GM12878 (cell line): Measurements from ENCODE around the gene PROSER2. TPM values are rescaled to one million over a fixed set of nuclear protein-coding genes. Genes with fewer than 3 reads are reported as not detected.

ENCODE experiments used
- ATAC-seq: fragments of 200-7000 bp; cut with Tn5 transposase; 3 replicates; pipeline ENCODE4 v1.9.1; 2020; ENCODE audit warnings: mild to moderate bottlenecking, moderate library complexity
- BruUV-seq: library from RNA; stranded (reverse); fragments of 400-500 nt; replicated peaks from 2 replicates; lab custom pipeline; 2021; lab: Mats Ljungman, UMichigan
- CTCF ChIA-PET: fragments of 300-600 bp; sonication (Branson Sonifier 250); formaldehyde crosslinking; extraction: SDS; loops from one replicate; lab custom pipeline; 2021; ENCODE audit warnings: inconsistent platforms; lab: Yijun Ruan, JAX
- POLR2A ChIA-PET: fragments of 350-600 bp; formaldehyde crosslinking; extraction: SDS; loops from one replicate; lab custom pipeline; 2021; ENCODE audit warnings: inconsistent platforms; lab: Charles Lee
- RAD21 ChIA-PET: fragments of 300-600 bp; sonication (Branson Sonifier 250); formaldehyde crosslinking; loops from one replicate; lab custom pipeline; 2023; ENCODE audit warnings: antibody characterized with exemption; ENCODE audit not compliant: unreplicated experiment; lab: Charles Lee
- SMC1A ChIA-PET: fragments of 300-600 bp; sonication (Branson Sonifier 250); formaldehyde crosslinking; loops from one replicate; lab custom pipeline; 2023; ENCODE audit not compliant: unreplicated experiment, uncharacterized antibody; lab: Charles Lee
- DNase-seq: peaks from one replicate; pipeline ENCODE4 v3.0.0-alpha.2; 2011; ENCODE audit warnings: low read depth, low spot score
- FAIRE-seq: peaks from 3 replicates; lab custom pipeline; 2011; peaks lifted over from hg19 to GRCh38; lab: Jason Lieb, UNC
- H2AFZ ChIP-seq: 2 replicates; pipeline ENCODE4 v1.6.0; 2011; ENCODE audit warnings: low read depth, low read length, control low read depth; ENCODE audit not compliant: control insufficient read depth
- H3K27ac ChIP-seq: 2 replicates; pipeline ENCODE4 v1.5.1; 2011; ENCODE audit warnings: control low read depth; ENCODE audit not compliant: control insufficient read depth, insufficient read depth
- H3K27me3 ChIP-seq, 2 experiments: replicated peaks in 1 of 2; 2 replicates each; pipeline versions ENCODE4 v1.6.0 to v1.6.1; 2011; ENCODE audit warnings: low read length in 1 of 2; ENCODE audit not compliant: control insufficient read depth in 2 of 2, insufficient read depth in 2 of 2
- H3K36me3 ChIP-seq, 2 experiments: 2 replicates each; pipeline ENCODE4 v1.5.1; 2011; ENCODE audit warnings: low read length in 1 of 2; ENCODE audit not compliant: control insufficient read depth in 2 of 2, insufficient read depth in 2 of 2
- H3K4me1 ChIP-seq: 2 replicates; pipeline ENCODE4 v1.6.1; 2011; ENCODE audit warnings: mild to moderate bottlenecking, low read length, moderate library complexity, mixed read lengths; ENCODE audit not compliant: control insufficient read depth, insufficient read depth
- H3K4me2 ChIP-seq: 2 replicates; pipeline ENCODE4 v1.6.0; 2011; ENCODE audit warnings: control low read depth; ENCODE audit not compliant: control insufficient read depth, insufficient read depth
- H3K4me3 ChIP-seq: fragments of 200-600 bp; sonication (generic); 2 replicates; pipeline ENCODE4 v1.5.1; 2016
- H3K79me2 ChIP-seq: 2 replicates; pipeline ENCODE4 v1.6.0; 2011; ENCODE audit warnings: low read length; ENCODE audit not compliant: control insufficient read depth, insufficient read depth
- H3K9ac ChIP-seq: 2 replicates; pipeline ENCODE4 v1.8.0; 2011; ENCODE audit warnings: low read length, control low read depth, mixed read lengths; ENCODE audit not compliant: control insufficient read depth, insufficient read depth
- H3K9me3 ChIP-seq: replicated peaks from 3 replicates; pipeline ENCODE4 v1.5.1; 2011; ENCODE audit warnings: mild to moderate bottlenecking, low read length; ENCODE audit not compliant: control insufficient read depth, insufficient read depth
- H4K20me1 ChIP-seq: 2 replicates; pipeline ENCODE4 v1.6.0; 2011; ENCODE audit not compliant: control insufficient read depth, insufficient read depth
- ASH2L ChIP-seq: fragments of 300-600, 200-600 bp; sonication (generic); IDR thresholded peaks from 2 replicates; pipeline ENCODE4 v1.6.1; 2017; ENCODE audit warnings: low read depth, mild to moderate bottlenecking, borderline replicate concordance
- BHLHE40 ChIP-seq, 2 experiments: fragments of 450-650 bp in 1 of 2; IDR thresholded peaks; 2 replicates each; pipeline ENCODE4 v1.6.1; 2011 to 2017; ENCODE audit warnings: low read depth in 2 of 2, borderline replicate concordance in 1 of 2, improper control_type of control experiment in 1 of 2, low read length in 1 of 2, mild to moderate bottlenecking in 1 of 2
- CREM ChIP-seq: IDR thresholded peaks from 2 replicates; pipeline ENCODE4 v1.6.1; 2014; ENCODE audit warnings: antibody characterized with exemption, low read depth
- FOXM1 ChIP-seq: IDR thresholded peaks from 2 replicates; pipeline ENCODE4 v1.6.1; 2012; ENCODE audit warnings: low read depth, mild to moderate bottlenecking, inconsistent platforms, low read length, moderate library complexity
- IKZF2 ChIP-seq, 2 experiments: fragments of 450-650 bp; IDR thresholded peaks; 2 replicates each; pipeline ENCODE4 v1.6.1; 2017; ENCODE audit warnings: mild to moderate bottlenecking in 2 of 2, moderate library complexity in 2 of 2
- IRF4 ChIP-seq: IDR thresholded peaks from 2 replicates; pipeline ENCODE4 v1.6.1; 2011; ENCODE audit warnings: low read depth, low read length
- PAX5 ChIP-seq: IDR thresholded peaks from 2 replicates; pipeline ENCODE4 v1.6.1; 2011; ENCODE audit warnings: low read depth, low read length, borderline replicate concordance
- PKNOX1 ChIP-seq: fragments of 450-650 bp; IDR thresholded peaks from 2 replicates; pipeline ENCODE4 v1.6.1; 2016; ENCODE audit warnings: mild to moderate bottlenecking
- POLR2AphosphoS2 ChIP-seq: IDR thresholded peaks from 2 replicates; pipeline ENCODE4 v1.6.1; 2011; ENCODE audit warnings: low read depth, mild to moderate bottlenecking, low read length, improper control_type of control experiment, moderate library complexity
- STAT1 ChIP-seq: fragments of 450-650 bp; conservative IDR thresholded peaks from 2 replicates; pipeline ENCODE4 v1.6.1; 2014; ENCODE audit warnings: antibody characterized with exemption, mild to moderate bottlenecking
- USF1 ChIP-seq: IDR thresholded peaks from 2 replicates; pipeline ENCODE4 v1.6.1; 2011; ENCODE audit warnings: borderline replicate concordance, low read depth, mild to moderate bottlenecking, moderate library complexity, mixed read lengths, low read length; ENCODE audit not compliant: insufficient read depth; ENCODE audit errors: extremely low read length
- ZBTB11 ChIP-seq: fragments of 450-650 bp; formaldehyde crosslinking; IDR thresholded peaks from 2 replicates; pipeline ENCODE4 v1.5.0; 2022; ENCODE audit warnings: mild to moderate bottlenecking, missing genetic modification characterization
- ZNF217 ChIP-seq: fragments of 450-650 bp; IDR thresholded peaks from 2 replicates; pipeline ENCODE4 v1.6.1; 2017; ENCODE audit warnings: antibody characterized with exemption, mild to moderate bottlenecking
- ZZZ3 ChIP-seq: IDR thresholded peaks from 2 replicates; pipeline ENCODE4 v1.6.1; 2011; ENCODE audit warnings: low read depth; ENCODE audit not compliant: control insufficient read depth, insufficient read length
- WGBS: methylation state at CpG from one replicate; pipeline ENCODE4 v1.1.6; 2016; ENCODE audit warnings: low lambda C conversion rate; ENCODE audit not compliant: insufficient replicate concordance, insufficient coverage; ENCODE audit errors: missing lambda C conversion rate; 5-methylcytosine and 5-hydroxymethylcytosine counted together
- in situ Hi-C: fragments of 300-500 bp; cut with MboI; formaldehyde crosslinking; loops from 9 replicates; pipeline ENCODE4 v1.14.3; 2018; ENCODE audit warnings: mixed read lengths
- intact Hi-C: fragments of 100-400 bp; cut with micrococcal nuclease; formaldehyde crosslinking; loops from one replicate; pipeline ENCODE4 v1.14.2; 2022; ENCODE audit not compliant: unreplicated experiment
- polyA plus RNA-seq, 11 experiments: library from polyadenylated mRNA; depleted of rRNA in 4 of 11; unstranded in 6 of 11; stranded (reverse) in 5 of 11; fragments of >200 nt; fragmentation: Nextera tagmentation in 4 of 11; fragmentation: Illumina TruSeq in 1 of 11; extraction: Ambion mirVana in 4 of 11; extraction: Trizol in 1 of 11; gene quantifications; 1 replicate in 1 of 11; 2 replicates in 10 of 11; pipeline versions ENCODE4 v1.2.1 to v1.2.3, GENCODE V29; 2011 to 2016; ENCODE audit warnings: inconsistent platforms in 2 of 11, missing spikeins in 2 of 11, low read depth in 1 of 11
- total RNA-seq, 4 experiments: library from RNA; depleted of rRNA in 3 of 4; stranded (reverse); fragments of >200 nt in 3 of 4; fragmentation: Illumina TruSeq in 1 of 4; extraction: Trizol in 1 of 4; gene quantifications; 2 replicates each; pipeline versions ENCODE4 v1.2.1 to v1.2.3, GENCODE V29; 2013 to 2021

Gene PROSER2
- total and polyA plus RNA-seq, 10 of the 15 experiments (the other 5 are each of a cell fraction or from before 2014, with no cell fraction given), result 0.04 to 0.25 (median 0.07) TPM; not detected in 6

- FAIRE-seq, result no peak
- ChIA-PET SMC1A (no interaction called here), POLR2A (no interaction called here), RAD21 (no interaction called here), CTCF (no interaction called here)
- H3K27ac ChIP-seq, result no peak overlapping the region
- H3K9me3 ChIP-seq, result no peaks in the 10 kb centered on the region
- H3K4me1 ChIP-seq, result no peaks in the 10 kb centered on the region
- no peaks in the 10 kb centered on the region for H4K20me1 ChIP-seq
- TF ChIP-seq ZZZ3 (no peak), BHLHE40 (IDR thresholded peaks at IDR 0.05; ENCODE audit: borderline replicate concordance in 1 of 2, low read depth in 2 of 2, low read length in 1 of 2) (no peak), ZNF217 (no peak), IRF4 (no peak), PKNOX1 (no peak), CREM (no peak)
- in situ Hi-C loops, result no loop called here
- intact Hi-C loops, result no loop called here
- no peaks in the 10 kb centered on the region for H3K27me3 ChIP-seq
- ATAC-seq, result no peak
- no peaks in the 10 kb centered on the region for H3K79me2 ChIP-seq
- H3K36me3 ChIP-seq, result no peaks in the 10 kb centered on the region
- 72% methylated on average over 6 of the region's 6 CpGs for WGBS
- H3K9ac ChIP-seq, result no peak overlapping the region
- BruUV-seq, result no TSS peak
- H2AFZ ChIP-seq, result no peak overlapping the region
- no peak overlapping the region for H3K4me3 ChIP-seq
- no peak overlapping the region for H3K4me2 ChIP-seq
- DNase-seq, result no peak
Measured at GRCh38 chr10:11901036-11901301, 77.8 kb downstream of the PROSER2 start.

GRCh38 chr10:11901454-11901832 lies 78.3 kb downstream of the PROSER2 start:
- H3K4me1 ChIP-seq, result no peaks in the 10 kb centered on the region
- intact Hi-C loops, result no loop called here
- H2AFZ ChIP-seq, result no peak overlapping the region
- no peak for DNase-seq
- no peaks in the 10 kb centered on the region for H4K20me1 ChIP-seq
- H3K4me3 ChIP-seq, result no peak overlapping the region
- no peak for ATAC-seq
- BruUV-seq, result no TSS peak
- H3K9me3 ChIP-seq, result no peaks in the 10 kb centered on the region
- no peaks in the 10 kb centered on the region for H3K79me2 ChIP-seq
- no peak for FAIRE-seq
- no peak overlapping the region for H3K4me2 ChIP-seq
- H3K27me3 ChIP-seq, result no peaks in the 10 kb centered on the region
- ChIA-PET RAD21 (no interaction called here), SMC1A (no interaction called here), CTCF (no interaction called here), POLR2A (no interaction called here)
- WGBS, result 28% methylated on average over 7 of the region's 7 CpGs
- H3K9ac ChIP-seq, result no peak overlapping the region
- H3K27ac ChIP-seq, result no peak overlapping the region
- in situ Hi-C loops, result no loop called here
- no peaks in the 10 kb centered on the region for H3K36me3 ChIP-seq
- TF ChIP-seq IKZF2 (IDR thresholded peaks at IDR 0.05), result no peak
- TF ChIP-seq POLR2AphosphoS2, result no peak
- no peak for TF ChIP-seq ZBTB11 (CRISPR knock-in tag)
- TF ChIP-seq BHLHE40 (IDR thresholded peaks at IDR 0.05; ENCODE audit: borderline replicate concordance in 1 of 2, low read depth in 2 of 2, low read length in 1 of 2), result no peak
- TF ChIP-seq FOXM1, result no peak
- TF ChIP-seq USF1, result no peak
- TF ChIP-seq STAT1, result no peak
- no peak for TF ChIP-seq PAX5
- TF ChIP-seq ASH2L, result no peak
